ENCODE results near the gene RNF167. TPM values are rescaled to one million over a fixed set of nuclear protein-coding genes. Genes with fewer than 3 reads are reported as not detected.
"Not testable (repeated sequence)": the region's sequence is repeated elsewhere in the genome, so short reads cannot be mapped to it uniquely, and the experiment has no call there.

Gene RNF167
- total RNA-seq, 2 experiments from 2014 or later = 254 to 273 TPM

- POLR2A ChIA-PET = no interaction called here
- peak overlapping the region; percentile 57 for H3K27ac Mint-ChIP-seq
These were observed 41.7 kb upstream of the RNF167 start for GRCh38 chr17:4898351-4898750.

DNA sequence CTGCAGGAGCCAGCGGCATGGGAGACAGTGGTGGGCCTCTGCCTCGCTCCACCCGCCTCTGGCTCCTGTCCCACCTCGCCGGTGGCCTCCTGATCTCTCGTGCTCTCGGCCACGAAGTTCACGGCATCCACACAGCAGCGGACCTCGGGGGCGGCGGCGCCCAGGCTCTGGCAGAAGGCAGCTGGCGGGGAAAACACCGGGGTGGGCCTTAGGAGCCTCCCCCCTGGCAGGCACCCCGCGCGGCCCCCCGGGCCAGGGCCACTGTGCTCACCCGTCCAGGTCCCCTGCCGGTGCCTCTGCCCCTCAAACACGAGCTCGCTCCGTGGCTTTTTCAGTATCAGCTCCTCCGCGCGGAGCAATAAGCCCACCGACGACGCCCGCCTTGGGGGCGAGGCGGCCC, 41.1 kb upstream of the RNF167 start:
- Mint-ChIP-seq H3K27ac (no peak overlapping the region), H3K4me3 (peak overlapping the region; percentile 61), H3K36me3 (ENCODE audit: low read depth) (peaks cover 13% of the 10 kb centered on the region), H3K4me1 (peaks cover 40% of the 10 kb centered on the region), H3K27me3 (peaks cover 12% of the 10 kb centered on the region), H3K9me3 (no peaks in the 10 kb centered on the region)
- ChIA-PET POLR2A (interaction anchor here (0.6 to 1.4 kb wide), 3 partner anchors 41 to 189 kb away, joined by 3 to 9 read pairs (median 4); partner anchors contain the start of genes ARRB2, RNF167 and SLC25A11), CTCF (interaction anchor here (0.5 to 2.2 kb wide), 8 partner anchors 10 to 339 kb away, joined by 3 to 9 read pairs (median 4); partner anchors contain the start of genes ARRB2, GGT6 and PELP1)
- DNase-seq = no peak

More at GRCh38 chr17:4898351-4898750, 41.7 kb upstream of the RNF167 start:
- Mint-ChIP-seq H3K4me1 (peaks cover 36% of the 10 kb centered on the region), H3K36me3 (ENCODE audit: low read depth) (peaks cover 13% of the 10 kb centered on the region), H3K27me3 (peaks cover 11% of the 10 kb centered on the region), H3K4me3 (peak overlapping the region; percentile 61), H3K9me3 (no peaks in the 10 kb centered on the region)
- CTCF ChIA-PET = interaction anchor here (1.1 kb wide), 1 partner anchor 188 kb away, joined by 4 read pairs; the partner anchor contains the start of gene ARRB2
- DNase-seq = no peak

- Mint-ChIP-seq H3K27ac (peak within 1 kb of the TSS; percentile 86), H3K27me3 (peaks cover 13% of the 10 kb centered on the region), H3K9me3 (no peaks in the 10 kb centered on the region), H3K4me3 (peak within 1 kb of the TSS; percentile 82), H3K36me3 (ENCODE audit: low read depth) (peaks cover 13% of the 10 kb centered on the region), H3K4me1 (peaks cover 40% of the 10 kb centered on the region)
- CTCF ChIA-PET = interaction anchor here (0.5 to 2.2 kb wide), 10 partner anchors 9 to 530 kb away, joined by 3 to 9 read pairs (median 4); partner anchors contain the start of genes ARRB2, GGT6, PELP1 and RNF167
- DNase-seq = peak; percentile 87
- POLR2A ChIA-PET = interaction anchor here (0.6 to 1.4 kb wide), 3 partner anchors 40 to 189 kb away, joined by 3 to 9 read pairs (median 4); partner anchors contain the start of genes ARRB2, RNF167 and SLC25A11
These were observed 40.5 kb upstream of the RNF167 start, which contains the start of gene C17orf107 for GRCh38 chr17:4899341-4900230. C17orf107 (plus strand) TSS chr17:4899536; CDS start chr17:4899763, 227 bp downstream.

DNA sequence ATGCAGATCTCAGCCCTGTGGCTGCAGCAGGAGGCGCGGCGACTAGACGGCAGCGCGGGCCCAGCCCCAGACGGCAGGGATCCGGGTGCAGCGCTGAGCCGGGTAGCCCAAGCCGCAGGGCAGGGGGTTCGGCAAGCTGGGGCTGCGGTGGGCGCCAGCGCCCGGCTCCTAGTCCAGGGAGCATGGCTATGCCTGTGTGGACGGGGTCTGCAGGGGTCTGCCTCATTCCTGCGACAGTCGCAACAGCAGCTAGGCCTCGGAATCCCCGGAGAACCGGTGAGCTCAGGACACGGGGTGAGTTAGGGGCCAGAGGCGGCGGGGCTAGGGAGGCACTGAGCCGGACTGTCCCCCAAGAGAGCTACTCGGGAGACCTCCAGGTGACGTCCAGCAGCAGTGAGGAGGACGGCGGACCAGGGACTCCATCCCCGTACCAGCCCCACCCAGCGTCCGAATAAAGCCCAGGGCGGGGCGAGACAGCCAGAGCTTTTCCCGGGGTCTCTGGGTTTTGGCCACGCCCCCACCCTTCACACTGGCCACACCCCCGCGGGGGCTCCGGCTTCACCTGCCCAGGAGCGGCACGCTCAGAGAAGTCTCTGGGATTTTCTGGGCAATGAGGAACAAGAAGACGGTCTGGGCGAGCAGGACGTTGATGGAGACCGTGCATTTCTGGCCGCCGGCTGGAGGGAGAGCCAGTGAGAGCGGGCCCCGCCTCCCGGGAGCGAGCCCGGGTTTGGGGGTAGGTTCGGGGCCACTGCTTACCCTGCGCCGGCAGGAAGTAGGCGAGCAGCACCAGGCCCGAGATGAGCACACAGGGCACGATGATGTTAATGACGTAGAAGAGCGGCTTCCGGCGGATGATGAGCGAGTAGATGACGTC, 39.6 kb upstream of the RNF167 start:
- Mint-ChIP-seq H3K4me1 (peaks cover 40% of the 10 kb centered on the region), H3K4me3 (peak overlapping the region; percentile 82), H3K36me3 (ENCODE audit: low read depth) (peaks cover 9% of the 10 kb centered on the region), H3K9me3 (no peaks in the 10 kb centered on the region), H3K27ac (peak overlapping the region; percentile 83), H3K27me3 (peaks cover 16% of the 10 kb centered on the region)
- ChIA-PET POLR2A (interaction anchor here (0.6 to 1.4 kb wide), 2 partner anchors 39 to 41 kb away, joined by 3 to 9 read pairs; partner anchors contain the start of genes RNF167 and SLC25A11), CTCF (interaction anchor here (1.4 to 2.2 kb wide), 5 partner anchors 8 to 197 kb away, joined by 3 to 9 read pairs (median 5); partner anchors contain the start of genes PELP1, RNF167 and SLC25A11)
- peak; percentile 66 for DNase-seq

DNA sequence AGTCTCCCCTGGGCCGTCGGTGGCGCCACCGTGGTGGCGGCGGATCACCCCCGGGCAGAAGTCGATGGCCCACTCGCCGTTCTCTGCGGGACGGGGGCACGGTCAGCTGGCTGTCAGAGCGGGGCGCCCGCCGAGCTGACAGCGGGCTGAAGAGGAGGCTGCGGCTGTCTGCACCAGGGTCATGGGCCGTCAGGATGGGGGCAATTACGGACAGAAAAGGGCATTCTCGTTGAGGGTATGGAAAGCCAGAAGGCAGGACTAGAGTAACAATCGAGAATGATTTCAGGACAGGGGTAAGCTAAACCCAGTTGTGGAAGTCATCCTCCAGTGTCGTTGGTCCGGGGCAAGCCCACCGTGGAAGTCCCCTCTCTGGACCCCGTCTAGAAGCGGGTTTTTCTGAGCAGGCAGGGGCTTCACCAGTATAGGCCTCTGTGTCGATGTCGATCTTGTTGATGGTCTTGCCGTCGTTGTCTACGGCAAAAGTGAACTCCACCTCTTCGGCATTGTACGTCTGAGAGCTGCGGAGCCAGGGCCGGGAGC, 38.9 kb upstream of the RNF167 start:
- Mint-ChIP-seq H3K27me3 (peaks cover 20% of the 10 kb centered on the region), H3K36me3 (ENCODE audit: low read depth) (peaks cover 7% of the 10 kb centered on the region), H3K27ac (peak overlapping the region; percentile 83), H3K4me3 (peak overlapping the region; percentile 58), H3K9me3 (no peaks in the 10 kb centered on the region), H3K4me1 (peaks cover 40% of the 10 kb centered on the region)
- DNase-seq = no peak
- ChIA-PET POLR2A (interaction anchor here (0.6 kb wide), 1 partner anchor 201 kb away, joined by 4 read pairs; no protein-coding TSS in a partner anchor), CTCF (interaction anchor here (0.6 to 2.7 kb wide), 2 partner anchors 39 to 153 kb away, joined by 3 to 8 read pairs; partner anchors contain the start of genes RNF167 and SLC25A11)

DNA sequence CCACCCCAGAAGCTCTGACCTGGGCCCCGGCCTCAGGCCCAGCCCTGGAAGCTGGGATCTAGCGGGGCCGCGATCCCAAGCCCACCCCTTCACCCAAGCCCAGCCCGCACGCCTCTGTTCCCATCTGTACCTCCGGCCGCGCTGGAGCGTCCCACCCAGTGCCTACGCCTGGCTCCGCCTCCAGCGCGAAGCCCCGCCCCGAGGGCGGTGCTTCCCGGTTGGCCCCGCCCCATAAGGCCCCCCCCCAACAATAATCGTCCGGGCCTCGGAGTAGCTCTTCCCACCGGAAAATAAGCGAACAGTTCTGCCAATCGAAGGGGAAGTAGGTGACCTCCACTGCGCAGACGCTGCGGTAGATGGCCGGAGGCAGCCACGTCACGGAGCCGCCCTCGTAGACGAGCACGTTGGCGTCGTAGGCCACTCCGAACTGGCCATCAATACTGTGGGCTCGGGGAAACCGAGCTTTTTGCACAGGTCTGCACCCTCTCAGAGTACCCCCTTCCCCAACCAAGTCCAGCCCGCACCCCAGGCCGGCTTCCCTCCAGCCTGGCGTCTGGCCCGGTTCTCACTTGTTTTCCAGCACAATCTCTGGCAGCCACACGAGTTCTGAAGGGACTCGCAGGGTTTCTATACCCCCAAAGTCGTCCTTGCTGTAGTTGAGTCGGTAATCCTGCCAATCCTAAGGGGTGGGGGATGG, 38.3 kb upstream of the RNF167 start:
- H3K4me3 Mint-ChIP-seq = no peak overlapping the region
- POLR2A ChIA-PET = interaction anchor here (0.6 kb wide), 1 partner anchor 202 kb away, joined by 4 read pairs; no protein-coding TSS in a partner anchor

DNA sequence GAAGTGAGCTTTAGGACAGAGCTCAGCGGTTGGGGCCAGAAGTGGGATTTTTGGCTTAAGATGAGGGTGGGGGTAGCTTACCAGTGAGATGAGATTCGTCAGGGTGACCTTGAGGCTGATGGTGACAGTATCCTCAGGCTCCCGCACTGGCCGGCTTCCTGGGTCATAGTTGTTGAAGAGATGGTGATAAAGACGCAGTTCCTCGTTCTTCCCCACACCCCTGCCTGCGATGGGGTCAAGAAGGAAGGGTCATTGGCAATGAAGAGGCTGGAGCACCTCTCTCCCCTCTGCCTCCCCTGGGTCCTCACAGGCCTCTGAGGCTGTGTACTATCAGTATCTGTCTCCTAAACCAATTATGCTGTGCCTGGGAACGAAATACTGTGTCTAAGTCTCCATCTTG, 37.5 kb upstream of the RNF167 start:
- peak overlapping the region; percentile 72 for H3K27ac Mint-ChIP-seq
- no peaks in the 10 kb centered on the region for H3K36me3 Mint-ChIP-seq (ENCODE audit: low read depth)
- ChIA-PET CTCF (interaction anchor here (0.8 to 2.7 kb wide), 8 partner anchors 9 to 177 kb away, joined by 3 to 8 read pairs (median 4); partner anchors contain the start of genes KIF1C, RNF167 and SLC25A11), POLR2A (no interaction called here)
- no peak for DNase-seq
- no peak overlapping the region for H3K4me3 Mint-ChIP-seq
- H3K4me1 Mint-ChIP-seq = peaks cover 41% of the 10 kb centered on the region
- no peaks in the 10 kb centered on the region for H3K9me3 Mint-ChIP-seq
- peaks cover 20% of the 10 kb centered on the region for H3K27me3 Mint-ChIP-seq

More for the DNA sequence above, 38.3 kb upstream of the RNF167 start:
- Mint-ChIP-seq H3K27me3 (peaks cover 20% of the 10 kb centered on the region), H3K4me1 (peaks cover 40% of the 10 kb centered on the region), H3K9me3 (no peaks in the 10 kb centered on the region), H3K36me3 (ENCODE audit: low read depth) (peaks cover 5% of the 10 kb centered on the region), H3K27ac (no peak overlapping the region)
- no peak for DNase-seq
- CTCF ChIA-PET = interaction anchor here (0.6 to 2.7 kb wide), 5 partner anchors 10 to 153 kb away, joined by 3 to 8 read pairs (median 5); partner anchors contain the start of genes KIF1C, RNF167 and SLC25A11

DNA sequence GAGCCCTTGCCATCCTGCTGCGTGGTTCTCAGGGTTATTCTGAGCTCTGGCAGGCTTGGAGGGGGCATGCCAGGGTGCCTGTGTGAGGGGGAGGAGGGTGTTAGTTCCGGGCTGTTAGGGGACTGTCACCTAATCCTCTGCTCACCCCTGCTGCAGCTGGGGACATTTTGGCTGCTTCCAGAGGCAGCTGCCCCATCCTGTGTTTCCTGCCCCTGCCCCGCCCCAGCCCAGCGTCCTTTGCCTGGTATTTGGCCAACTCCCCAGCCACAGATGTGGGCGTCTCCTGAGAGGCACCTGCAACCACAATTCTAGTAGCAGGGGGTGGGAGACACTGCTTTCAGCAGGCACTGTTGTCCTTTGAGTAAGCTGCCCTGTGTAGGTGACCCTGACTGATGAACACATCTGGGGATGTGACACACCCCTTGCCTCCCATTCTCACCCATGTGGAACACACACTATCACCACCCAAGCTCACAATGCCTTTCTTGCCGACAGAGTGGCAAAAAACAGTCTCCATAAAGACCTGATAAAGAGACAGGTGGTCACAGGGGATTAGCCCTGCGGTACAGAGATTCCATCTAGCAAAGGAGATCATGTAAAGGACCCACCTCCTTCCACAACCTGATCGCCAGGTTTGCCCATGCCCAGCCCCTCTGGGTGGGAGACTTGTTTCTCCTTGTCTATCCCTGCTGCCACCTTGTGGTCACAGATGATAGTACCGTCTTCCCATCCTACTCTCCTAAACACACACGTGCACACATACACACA, 36.8 kb upstream of the RNF167 start, which contains the start of gene CHRNE:
TSS of gene CHRNE (minus strand) at position 48 of the 768 bp plus-strand sequence. CDS start at position 13, 35 bp downstream.
- H3K4me3 Mint-ChIP-seq = peak within 1 kb of the TSS; percentile 25
- CTCF ChIA-PET = interaction anchor here (0.6 to 2.7 kb wide), 12 partner anchors 8 to 456 kb away, joined by 3 to 8 read pairs (median 3); partner anchors contain the start of genes KIF1C, PSMB6, RNF167 and SLC25A11
- POLR2A ChIA-PET = no interaction called here
- H3K4me1 Mint-ChIP-seq = peaks cover 41% of the 10 kb centered on the region
- peak; percentile 88 for DNase-seq
- no peaks in the 10 kb centered on the region for H3K9me3 Mint-ChIP-seq
- H3K27me3 Mint-ChIP-seq = peaks cover 20% of the 10 kb centered on the region
- H3K36me3 Mint-ChIP-seq (ENCODE audit: low read depth) = no peaks in the 10 kb centered on the region
- peak within 1 kb of the TSS; percentile 72 for H3K27ac Mint-ChIP-seq

GRCh38 chr17:4906642-4907041, 33.4 kb upstream of the RNF167 start:
- POLR2A ChIA-PET = not testable (repeated sequence)

DNA sequence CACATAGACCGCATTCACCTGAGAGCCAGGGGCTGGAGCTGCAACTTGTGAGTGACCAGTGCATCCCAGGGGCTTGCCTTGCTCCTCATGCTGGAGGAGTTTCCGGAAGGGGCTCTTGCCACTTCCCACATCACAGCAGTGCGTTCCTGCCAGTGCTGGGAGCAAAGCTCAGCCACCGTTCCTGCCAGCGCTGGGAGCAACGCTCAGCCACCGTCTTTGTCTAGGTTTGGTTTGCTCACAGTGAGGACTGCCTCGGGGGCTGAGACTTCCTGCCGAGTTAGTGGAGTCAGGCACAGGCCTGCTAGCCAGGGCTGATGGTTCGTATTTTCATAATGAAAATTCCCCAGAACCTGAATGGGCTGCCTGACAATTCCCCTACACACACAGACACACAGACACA, 31.8 kb upstream of the RNF167 start:
- Mint-ChIP-seq H3K27me3 (peaks cover 12% of the 10 kb centered on the region), H3K36me3 (ENCODE audit: low read depth) (no peaks in the 10 kb centered on the region), H3K4me1 (peaks cover 5% of the 10 kb centered on the region), H3K9me3 (no peaks in the 10 kb centered on the region), H3K27ac (no peak overlapping the region), H3K4me3 (no peak overlapping the region)
- DNase-seq = no peak
- ChIA-PET POLR2A (no interaction called here), CTCF (interaction anchor here (0.6 to 2.2 kb wide), 18 partner anchors 9 to 342 kb away, joined by 3 to 17 read pairs (median 4); partner anchors contain the start of genes ARRB2, C17orf107, CAMTA2 and ENO3)

More at GRCh38 chr17:4906642-4907041, 33.4 kb upstream of the RNF167 start:
- H3K9me3 Mint-ChIP-seq; H3K4me3 Mint-ChIP-seq; DNase-seq; CTCF ChIA-PET; H3K27ac Mint-ChIP-seq; H3K36me3 Mint-ChIP-seq (ENCODE audit: low read depth): not testable (repeated sequence)
- peaks cover 13% of the 10 kb centered on the region for H3K27me3 Mint-ChIP-seq
- H3K4me1 Mint-ChIP-seq = peaks cover 19% of the 10 kb centered on the region
